Left forelimb (tissue), 1 donor: ENCODE results near the gene PRORP.
"Not testable (repeated sequence)": the region's sequence is repeated elsewhere in the genome, so short reads cannot be mapped to it uniquely, and the experiment has no call there.

Source experiments
- DNase-seq: peaks from one replicate; pipeline ENCODE4 v3.0.0-alpha.2; 2018; ENCODE audit warnings: low spot score

PRORP gene

DNA sequence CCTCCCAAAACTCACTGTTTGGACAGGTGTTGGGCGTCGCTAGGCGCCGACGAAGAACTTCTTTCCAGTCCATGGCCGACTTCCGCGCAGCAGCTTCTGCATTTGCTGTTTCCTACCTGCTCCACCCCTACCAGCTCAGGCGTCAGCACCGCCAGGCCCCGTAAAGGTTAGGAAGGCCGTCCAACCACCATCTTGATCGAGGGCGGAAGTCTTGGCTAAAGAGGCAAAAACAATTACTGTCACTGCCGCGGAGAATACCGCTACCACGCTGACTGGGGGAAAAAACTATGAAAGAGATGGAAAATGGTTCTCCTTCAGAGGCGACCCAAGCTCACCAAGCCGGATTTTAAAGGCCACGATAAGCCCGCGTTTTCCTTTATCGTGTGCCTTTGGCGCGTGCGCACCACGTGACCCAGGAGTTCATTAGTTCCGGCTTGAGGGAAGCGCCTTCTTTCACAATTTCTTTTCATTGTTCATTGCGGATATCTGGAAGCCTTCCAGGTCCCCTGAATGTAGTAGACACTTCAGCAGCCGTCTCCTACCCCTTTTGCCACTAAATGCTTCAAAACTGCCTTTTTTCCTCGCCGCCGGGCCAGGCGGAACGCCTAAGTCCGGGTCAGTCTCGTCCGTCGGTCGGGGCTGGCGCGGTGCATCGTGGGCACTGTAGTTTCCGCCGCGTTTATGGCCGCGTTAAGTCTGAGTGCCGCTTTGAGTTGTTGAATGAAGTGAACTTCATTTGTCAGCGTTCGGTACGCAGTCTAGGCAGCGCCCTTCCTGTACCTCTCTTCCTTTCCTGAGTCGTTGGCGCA lies at the start of gene PRORP, which contains the start of gene PPP2R3C:
TSS of gene PRORP (plus strand) at position 666 of the 809 bp plus-strand sequence. CDS start 694 bp downstream, outside the sequence.
TSS of gene PPP2R3C (minus strand) at position 104 of the 809 bp plus-strand sequence. CDS start at position 73, 31 bp downstream.
- DNase-seq: peak; percentile 94

DNA sequence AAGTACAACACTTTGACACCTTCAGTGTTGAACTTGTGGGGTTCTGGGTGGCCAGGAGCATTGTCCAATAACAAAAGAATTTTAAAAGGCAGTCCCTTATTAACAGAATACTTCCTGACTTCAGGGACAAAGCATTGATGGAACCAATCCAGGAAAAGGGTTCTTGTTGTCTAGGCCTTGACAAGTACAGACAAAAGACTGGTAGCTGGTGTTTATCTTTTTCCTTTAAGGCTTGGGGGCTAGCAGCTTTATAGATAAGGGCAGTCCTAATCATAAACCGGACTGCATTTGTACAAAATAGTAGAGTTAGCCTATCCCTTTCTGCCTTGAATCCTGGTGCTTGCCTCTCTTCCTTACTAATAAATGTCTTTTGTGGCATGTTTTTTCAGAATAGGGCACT lies 48.9 kb upstream of the PRORP start:
- DNase-seq: no peak

DNA sequence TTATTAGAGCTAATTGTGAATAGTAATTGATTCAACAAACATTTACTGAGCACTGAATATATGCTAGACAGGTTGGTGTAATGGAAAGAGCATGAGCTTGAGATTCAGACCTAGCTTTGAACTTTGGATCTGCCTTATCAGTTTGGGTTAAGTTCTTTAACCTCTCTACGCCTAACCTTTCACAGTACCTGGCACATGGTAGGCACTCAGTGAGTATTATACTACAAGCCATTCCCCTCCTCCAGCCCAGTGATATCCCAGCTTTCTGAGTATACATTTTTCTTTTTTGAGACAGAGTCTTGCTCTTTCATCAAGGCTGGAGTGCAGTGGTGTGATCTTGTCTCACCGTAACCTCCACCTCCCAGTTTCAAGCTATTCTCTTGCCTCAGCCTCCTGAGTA lies 44.3 kb upstream of the PRORP start:
- DNase-seq: no peak

DNA sequence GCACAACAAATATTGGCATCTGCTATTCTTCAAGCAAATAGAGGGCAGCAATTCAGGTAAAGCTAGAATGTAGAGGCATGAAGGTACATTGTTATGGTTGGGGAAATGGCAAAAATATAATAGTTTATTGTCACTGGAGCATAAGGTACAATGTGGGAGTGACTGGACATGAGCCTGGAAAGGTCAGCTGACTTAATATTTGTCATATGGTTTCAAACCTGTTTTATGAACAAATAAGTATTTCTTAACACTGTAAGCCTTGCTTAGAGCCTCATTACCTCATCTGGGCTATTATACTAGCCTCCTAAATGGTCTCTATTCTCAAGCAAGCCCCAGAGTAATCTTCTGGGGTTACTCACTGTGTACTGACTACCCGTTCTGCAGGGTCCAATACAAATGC lies 42.6 kb upstream of the PRORP start:
- no peak for DNase-seq

DNA sequence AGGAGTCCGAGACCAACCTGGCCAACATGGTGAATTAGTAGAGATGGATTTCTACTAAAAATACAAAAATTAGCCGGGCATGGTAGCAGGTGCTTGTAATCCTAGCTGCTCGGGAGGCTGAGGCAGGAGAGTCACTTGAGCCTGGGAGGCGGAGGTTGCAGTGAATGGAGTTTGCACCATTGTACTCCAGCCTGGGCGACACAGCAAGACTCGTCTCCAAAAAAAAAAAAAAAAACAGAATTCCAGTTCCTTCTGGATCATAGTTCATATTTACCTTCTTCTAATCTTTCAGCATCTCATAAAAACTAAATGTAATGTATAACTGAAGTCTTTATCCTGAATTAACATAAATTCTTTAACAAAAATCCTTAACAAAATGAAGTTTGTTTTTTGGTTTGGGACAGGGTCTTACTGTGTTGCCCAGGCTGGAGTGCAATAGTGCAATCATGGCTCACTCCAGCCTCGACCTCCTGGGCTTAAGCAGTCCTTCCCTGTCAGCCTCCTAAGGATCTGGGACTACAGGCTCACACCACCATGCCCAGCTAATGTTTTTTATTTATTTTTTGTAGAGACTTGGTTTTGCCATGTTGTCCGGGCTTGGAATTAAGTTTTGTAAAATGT lies 38.7 kb upstream of the PRORP start:
- DNase-seq: no peak

DNA sequence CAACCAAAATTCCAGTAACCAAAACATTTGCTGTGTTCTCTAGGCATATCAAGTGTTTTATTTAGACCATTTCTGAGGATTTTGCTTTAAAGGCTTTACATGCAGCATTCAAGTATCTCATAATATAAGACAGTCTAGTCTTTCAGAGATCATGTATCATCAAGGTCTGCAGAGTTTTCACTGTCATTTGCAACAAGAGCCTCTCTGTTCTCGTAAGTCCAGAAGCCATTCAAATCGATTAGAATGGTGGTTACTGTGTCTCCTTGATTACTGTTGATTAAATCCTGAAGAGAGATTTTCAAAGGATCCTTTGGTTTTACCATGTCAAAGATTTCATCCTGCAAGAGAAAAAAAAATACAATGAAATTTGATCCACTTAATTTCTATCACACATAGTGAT lies 36.9 kb upstream of the PRORP start:
- DNase-seq: no peak

DNA sequence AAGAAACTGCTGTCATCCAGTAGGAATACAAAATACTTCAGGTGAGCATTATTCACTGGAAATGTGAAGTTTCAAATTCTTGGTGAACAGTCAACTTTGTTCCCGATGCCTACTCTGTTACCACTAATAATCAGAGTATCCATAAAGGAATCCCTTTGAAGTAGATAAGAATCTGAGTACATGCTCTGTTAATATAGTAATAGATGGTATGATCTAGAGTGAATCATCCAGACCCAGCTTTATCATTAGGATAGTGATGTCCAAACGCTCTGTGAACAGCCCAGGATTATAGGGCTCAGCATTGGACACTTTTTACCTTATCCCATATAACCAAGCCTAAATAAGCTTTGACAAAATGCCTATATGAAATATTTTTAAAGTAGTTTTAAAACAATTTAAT lies 33.8 kb upstream of the PRORP start:
- no peak for DNase-seq

DNA sequence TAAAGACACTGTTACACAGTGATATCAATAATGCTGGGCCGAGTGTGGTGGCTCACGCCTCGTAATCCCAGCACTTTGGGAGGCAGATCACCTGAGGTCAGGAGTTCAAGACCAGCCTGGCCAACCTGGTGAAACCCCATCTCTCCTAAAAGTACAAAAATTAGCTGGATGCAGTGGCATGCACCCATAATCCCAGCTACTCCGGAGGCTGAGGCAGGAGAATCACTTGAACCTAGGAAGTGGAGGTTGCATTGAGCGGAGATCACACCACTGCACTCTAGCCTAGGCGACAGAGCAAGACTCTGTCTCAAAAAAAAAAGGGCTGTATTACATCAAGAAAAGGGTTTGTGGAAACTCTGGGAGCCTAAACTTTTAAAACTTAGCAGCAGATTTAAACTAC lies 27.7 kb upstream of the PRORP start:
- DNase-seq: not testable (repeated sequence)

DNA sequence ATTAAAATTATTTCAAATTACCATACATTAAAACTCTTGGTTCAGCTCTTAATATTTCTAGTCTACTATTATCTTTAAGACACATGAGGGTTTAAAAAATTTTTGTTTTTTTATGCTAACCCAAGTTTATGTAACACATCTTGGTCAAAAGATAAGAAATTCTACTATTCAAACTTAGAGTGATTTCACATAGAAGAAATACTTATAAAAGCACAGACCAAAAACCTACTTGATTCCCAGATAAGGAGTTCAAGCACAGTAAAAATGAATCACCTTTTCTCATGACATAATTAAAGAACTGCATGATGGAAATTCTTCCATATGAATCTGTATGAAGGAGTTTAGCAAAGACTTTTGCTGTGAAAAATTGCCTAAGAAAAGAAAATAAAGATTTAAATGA lies 14.5 kb upstream of the PRORP start:
- no peak for DNase-seq

DNA sequence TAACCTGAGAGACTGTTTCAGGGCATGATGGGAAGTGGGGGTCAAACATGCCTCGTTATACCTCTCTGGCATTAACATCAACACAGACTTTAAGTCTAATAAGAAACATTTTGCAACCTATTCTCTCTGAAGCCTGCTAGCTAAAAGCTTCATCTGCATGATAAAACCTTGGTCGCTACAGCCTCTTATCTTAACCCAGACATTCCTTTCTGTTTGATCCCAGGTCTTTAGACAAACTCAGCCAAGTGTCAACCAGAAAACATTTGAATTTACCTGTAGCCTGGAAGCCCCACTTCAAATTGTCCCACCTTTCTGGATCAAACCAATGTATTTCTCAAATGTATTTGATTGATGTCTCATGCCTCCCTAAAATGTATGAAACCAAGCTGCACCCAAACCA lies 9.7 kb upstream of the PRORP start:
- DNase-seq: no peak

DNA sequence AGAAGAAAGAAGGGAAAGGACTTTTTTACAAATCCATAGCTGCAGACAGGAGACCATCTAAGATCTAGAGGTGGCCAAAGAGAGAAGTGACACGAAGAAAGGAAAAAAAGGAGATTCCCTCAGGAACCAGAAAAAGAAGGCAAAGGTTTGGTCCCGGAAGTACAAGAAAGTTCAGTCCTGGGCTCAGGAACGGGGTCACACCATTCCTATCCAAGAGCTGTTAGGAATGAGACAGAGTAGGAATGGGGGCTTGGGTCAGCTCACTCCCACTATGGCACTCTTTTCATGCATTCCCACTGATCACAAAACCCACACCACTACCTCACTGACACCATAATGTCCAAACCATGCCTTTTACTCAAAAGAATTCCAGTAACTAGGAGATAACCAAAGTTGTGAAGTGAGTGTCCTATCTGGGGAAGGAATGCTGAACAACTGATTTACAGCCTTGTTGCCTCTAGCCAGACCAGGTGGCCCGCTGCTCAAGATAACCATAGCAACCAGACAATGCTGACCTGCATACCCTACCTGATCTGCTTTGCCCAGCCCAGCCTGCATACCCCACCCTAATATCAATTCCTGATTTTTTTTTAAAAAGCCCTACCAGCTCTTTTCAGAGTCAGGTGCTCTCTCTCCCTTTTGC lies 8.9 kb upstream of the PRORP start:
- DNase-seq: no peak

DNA sequence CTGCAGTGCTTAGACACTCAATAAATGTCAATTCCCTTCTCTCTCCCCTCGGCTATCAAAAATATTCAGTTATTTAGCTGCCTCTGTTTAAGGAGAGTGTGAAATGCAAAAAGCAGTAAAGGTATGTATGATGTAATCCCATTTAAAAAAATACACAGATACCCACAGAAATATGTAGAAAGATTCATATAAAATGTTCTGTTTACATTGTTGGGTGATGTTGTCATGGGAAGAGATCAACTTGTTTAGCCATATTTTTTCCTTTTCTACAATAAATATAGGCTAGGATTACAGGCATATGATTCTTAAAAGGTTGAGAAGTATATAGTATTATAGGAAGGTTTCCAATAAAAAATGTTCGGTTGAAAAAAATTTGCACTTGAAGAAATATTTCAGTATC lies 8.3 kb upstream of the PRORP start:
- no peak for DNase-seq

DNA sequence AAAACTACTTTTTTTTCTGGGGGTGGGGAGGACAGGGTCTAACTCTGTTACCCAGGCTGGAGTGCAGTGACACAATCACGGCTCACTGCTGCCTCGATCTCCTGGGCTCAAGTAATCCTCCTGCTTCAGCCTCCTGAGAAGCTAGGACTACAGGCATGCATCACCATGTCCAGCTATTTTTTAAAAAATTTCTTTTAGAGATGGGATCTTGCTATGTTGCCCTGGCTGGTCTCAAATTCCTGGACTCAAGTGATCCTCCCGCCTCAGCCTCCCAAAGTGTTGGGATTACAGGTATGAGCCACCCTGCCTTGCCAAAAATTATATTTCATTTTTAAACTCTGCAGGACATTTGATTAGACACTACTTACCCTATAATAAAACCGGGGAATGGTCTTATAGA lies 6.1 kb upstream of the PRORP start:
- DNase-seq: no peak

DNA sequence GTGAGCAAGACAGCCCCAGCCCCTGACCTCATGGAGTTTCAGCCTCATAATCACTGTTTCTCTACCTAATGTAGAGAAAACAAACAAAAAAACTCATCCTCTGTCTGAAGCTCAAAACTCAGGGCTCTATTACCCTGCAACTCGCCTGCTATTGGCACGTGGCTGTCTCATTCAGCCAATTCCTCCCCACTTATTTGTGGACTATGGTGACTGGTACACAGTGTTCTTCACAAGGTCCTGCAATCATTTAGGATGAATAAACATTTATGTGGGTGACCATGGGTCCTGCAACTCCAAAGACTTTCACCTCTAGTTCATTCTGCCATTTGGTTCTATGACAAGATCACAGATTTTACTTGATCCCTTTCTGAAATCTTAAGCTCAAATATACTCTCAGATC lies 5.2 kb upstream of the PRORP start:
- no peak for DNase-seq

DNA sequence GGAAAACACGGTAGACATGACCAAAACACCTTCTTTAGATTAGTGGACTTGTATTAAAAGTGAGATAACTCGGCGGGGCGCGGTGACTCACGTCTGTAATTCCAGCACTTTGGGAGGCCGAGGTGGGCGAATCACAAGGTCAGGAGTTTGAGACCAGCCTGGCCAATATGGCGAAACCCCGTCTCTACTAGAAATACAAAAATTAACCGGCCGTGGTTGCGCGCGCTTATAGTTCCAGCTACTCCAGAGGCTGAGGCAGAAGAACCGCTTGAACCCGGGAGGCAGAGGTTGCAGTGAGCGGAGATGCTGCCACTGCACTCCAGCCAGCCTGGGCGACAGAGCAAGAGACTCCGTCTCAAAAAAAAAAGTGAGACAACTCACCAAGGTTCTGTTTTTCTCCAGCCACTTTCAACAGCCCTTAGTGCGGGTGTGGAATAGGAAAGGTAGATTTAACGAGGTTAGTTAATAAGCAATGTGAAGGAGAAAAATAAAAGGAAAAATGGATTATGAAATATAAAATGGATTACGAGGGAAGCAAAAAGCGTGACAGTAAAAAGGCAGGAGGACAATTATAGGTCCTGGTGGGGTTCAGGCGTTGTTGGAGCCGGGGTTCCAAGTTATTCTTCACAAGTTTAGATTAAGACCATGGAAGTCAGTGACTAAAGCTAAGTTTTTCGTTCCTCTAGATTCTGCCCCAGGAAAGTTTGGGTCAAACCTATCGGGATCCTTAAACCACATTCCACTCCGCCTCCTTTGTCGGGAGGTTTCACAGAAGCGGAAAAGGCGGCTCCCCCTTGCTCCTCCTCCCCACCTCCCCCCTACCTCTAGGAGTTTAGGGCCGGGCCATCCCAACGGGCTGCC lies 1.1 kb upstream of the PRORP start:
- DNase-seq: no peak

DNA sequence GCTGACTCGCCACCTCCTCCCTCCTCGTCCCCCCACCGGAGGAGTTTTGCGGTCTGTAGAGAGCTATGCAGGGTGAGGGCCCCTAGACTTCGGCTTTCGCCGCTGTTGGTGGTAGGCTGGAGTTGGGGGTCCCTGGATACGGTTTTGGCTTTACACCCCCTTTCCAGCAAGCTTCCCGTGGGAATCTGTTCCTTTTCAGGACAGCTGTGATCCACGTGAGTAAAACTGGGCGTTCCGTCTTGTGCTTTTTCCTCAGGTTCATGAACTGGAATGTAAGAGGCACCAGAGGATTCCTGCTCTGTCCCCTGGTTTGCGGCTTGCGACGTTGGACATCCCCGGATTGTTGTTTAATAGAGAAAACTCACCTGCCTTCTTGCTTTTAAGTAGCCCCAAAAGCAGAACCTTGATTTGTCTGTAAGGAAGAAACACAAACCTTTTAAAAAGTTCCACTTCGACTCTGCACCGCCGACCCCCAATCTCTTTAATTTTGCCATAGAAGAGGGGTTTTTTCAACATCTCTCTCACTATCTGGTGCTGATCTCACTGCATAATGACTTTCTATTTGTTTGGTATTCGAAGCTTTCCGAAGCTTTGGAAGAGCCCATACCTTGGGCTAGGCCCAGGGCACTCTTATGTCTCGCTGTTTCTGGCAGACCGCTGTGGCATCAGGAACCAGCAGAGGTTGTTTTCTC lies 490 bp downstream of the PRORP start:
- DNase-seq: no peak

DNA sequence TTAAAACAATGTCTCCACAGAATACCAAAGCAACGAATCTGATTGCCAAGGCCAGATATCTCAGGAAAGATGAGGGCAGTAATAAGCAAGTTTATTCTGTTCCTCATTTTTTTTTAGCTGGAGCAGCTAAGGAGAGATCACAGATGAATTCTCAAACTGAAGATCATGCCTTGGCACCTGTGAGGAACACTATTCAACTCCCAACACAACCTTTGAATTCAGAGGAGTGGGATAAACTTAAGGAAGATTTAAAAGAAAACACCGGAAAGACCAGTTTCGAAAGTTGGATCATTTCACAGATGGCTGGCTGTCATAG lies 994 bp downstream of the PRORP start:
- no peak for DNase-seq

DNA sequence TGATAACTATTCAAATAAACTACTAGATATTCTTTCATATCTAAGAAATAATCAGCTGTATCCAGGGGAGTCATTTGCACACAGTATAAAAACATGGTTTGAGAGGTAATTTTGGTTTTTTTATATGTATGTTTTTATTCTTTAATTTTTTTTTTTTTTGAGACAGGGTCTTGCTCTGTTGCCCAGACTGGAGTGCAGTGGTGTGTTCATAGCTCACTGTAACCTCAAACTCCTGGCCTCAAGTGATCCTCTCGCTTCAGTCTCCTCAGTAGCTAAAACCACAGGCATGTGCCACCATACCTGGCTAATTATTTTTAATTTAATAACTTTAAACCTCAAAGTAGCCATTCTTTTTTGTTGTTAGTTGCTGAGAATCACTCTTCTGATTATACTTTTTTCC lies 1.8 kb downstream of the PRORP start:
- no peak for DNase-seq

DNA sequence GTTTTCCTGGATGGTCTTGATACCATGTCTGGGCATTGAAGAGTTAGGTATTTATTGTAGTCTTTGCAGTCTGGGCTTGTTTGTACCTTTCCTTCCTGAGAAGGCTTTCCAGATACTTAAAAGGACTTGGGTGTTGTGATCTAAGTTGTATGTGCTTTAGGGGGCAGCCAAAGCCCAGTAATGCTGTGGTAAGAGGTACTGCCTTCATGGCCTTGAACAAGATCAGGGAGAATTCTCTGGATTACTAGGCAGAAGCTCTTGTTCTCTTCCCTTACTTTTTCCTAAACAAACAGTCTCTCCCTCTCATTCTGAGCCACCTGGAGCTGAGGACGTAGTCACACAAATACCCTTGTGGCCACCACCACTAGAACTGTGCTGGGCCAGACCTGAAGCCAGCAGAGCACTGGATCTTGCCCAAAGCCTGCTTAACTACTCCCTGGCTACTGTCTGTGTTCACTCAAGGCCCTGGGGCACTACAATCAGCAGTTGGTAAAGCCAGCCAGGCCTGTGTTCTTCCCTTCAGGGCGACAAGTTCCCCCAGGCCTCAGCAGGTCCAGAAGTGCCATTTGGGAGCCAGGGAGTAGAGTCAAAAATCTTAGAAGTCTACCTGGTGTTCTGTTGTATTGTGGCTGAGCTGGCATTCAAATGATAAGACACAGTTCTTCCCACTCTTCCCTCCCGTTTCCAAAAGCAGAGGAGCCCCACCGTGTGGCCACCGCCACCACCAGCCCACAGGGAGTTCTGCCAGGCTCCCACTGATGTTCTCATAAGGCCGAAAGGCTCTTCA lies 11.4 kb downstream of the PRORP start:
- DNase-seq: no peak

DNA sequence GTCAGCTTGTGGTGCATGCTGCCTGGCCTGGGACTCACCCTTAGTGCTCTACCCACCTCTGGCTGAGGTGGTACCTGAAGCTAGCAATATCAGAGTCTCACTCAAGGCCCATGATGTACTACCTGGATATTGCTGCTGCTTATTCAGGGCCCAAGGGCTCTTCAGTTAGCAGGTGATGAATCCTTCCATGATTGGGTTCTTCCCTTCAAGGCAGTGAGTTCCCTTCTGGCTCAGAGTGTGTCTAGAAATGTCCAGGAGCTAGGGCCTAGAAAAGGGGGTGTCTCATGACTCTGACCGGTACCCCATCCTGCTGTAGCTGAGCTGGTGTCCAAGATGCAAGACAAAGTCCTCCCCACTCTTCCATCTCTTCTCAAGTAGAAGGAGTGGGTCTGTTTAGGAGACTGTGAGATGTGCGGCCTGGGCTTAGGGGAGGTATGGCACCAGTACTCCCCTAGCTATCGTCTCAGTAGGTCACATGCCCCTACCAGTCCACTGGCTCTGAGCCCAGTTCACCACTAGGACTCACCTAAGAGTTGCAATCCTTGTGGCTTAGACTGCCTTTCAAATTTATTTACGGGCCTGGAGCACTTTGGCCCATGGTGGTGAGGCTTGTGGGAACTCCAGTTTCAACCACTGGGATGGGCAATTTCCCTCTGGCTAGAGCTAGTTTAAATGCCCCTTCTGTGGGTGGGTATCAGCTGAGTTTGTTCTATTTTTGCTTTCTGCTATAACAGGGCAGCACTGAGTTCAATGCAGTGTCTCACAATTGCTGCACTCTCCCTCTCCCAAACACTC lies 12.2 kb downstream of the PRORP start:
- DNase-seq: no peak
